Lower leg skin (tissue), 3 donors: ENCODE data around the gene ACTR5.

Experiments used
- POLR2A ChIP-seq, 2 donors: fragments of 450-650 bp; IDR thresholded peaks; one replicate each; pipeline ENCODE4 v1.6.1; 2016 to 2017; ENCODE audit warnings: antibody characterized with exemption in 2 of 2, mild to moderate bottlenecking in 1 of 2, moderate library complexity in 1 of 2
- TF ChIP-seq, protein P1 (sequence below), 3 donors: fragments of 450-650 bp; IDR thresholded peaks; one replicate each; pipeline ENCODE4 v1.5.1; 2016; ENCODE audit warnings: antibody characterized with exemption in 3 of 3, mild to moderate bottlenecking in 3 of 3, moderate library complexity in 2 of 3

GRCh38 chr20:38754924-38755323 is 6.7 kb downstream of the ACTR5 start:
- TF ChIP-seq, protein P1, sequence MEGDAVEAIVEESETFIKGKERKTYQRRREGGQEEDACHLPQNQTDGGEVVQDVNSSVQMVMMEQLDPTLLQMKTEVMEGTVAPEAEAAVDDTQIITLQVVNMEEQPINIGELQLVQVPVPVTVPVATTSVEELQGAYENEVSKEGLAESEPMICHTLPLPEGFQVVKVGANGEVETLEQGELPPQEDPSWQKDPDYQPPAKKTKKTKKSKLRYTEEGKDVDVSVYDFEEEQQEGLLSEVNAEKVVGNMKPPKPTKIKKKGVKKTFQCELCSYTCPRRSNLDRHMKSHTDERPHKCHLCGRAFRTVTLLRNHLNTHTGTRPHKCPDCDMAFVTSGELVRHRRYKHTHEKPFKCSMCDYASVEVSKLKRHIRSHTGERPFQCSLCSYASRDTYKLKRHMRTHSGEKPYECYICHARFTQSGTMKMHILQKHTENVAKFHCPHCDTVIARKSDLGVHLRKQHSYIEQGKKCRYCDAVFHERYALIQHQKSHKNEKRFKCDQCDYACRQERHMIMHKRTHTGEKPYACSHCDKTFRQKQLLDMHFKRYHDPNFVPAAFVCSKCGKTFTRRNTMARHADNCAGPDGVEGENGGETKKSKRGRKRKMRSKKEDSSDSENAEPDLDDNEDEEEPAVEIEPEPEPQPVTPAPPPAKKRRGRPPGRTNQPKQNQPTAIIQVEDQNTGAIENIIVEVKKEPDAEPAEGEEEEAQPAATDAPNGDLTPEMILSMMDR (IDR thresholded peaks at IDR 0.05) = no peak
- TF ChIP-seq POLR2A (IDR thresholded peaks at IDR 0.05) = no peak
